Ovary (tissue), 3 donors: ENCODE data around the gene SLC44A1.

Experiments used
- POLR2A ChIP-seq: fragments of 450-650 bp; IDR thresholded peaks from one replicate; pipeline ENCODE4 v1.6.1; 2017; ENCODE audit warnings: antibody characterized with exemption, mild to moderate bottlenecking, moderate library complexity
- TF ChIP-seq, protein P1 (sequence below), 3 donors: fragments of 450-650 bp in 2 of 3; fragments of 200-600 bp in 1 of 3; IDR thresholded peaks; one replicate each; pipeline versions ENCODE4 v1.5.1 to v1.8.0; 2016 to 2022; ENCODE audit warnings: antibody characterized with exemption in 3 of 3, mild to moderate bottlenecking in 1 of 3
- donor health status: DM: no; HTN: no; CAD: no.

DNA sequence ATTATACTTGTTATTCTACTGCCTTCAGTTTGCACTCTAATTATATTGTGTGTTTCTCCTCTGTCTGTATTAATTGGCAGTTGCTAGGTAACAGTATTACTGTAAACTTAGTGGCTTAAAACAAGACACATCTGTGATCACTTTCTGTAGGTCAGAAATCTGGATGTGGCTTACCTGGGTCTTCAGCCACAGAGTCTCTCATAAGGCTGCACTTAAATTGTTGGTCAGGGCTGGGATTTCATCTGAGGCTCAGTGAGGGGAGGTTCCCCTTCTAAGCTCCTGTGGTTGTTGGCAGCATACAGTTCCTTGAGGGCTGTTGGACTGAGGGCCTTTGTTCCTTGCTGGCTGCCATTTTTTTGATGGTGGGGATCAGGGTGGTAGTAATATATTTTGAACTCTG is 68.8 kb downstream of the SLC44A1 start:
- TF ChIP-seq POLR2A = no peak
- TF ChIP-seq, protein P1, sequence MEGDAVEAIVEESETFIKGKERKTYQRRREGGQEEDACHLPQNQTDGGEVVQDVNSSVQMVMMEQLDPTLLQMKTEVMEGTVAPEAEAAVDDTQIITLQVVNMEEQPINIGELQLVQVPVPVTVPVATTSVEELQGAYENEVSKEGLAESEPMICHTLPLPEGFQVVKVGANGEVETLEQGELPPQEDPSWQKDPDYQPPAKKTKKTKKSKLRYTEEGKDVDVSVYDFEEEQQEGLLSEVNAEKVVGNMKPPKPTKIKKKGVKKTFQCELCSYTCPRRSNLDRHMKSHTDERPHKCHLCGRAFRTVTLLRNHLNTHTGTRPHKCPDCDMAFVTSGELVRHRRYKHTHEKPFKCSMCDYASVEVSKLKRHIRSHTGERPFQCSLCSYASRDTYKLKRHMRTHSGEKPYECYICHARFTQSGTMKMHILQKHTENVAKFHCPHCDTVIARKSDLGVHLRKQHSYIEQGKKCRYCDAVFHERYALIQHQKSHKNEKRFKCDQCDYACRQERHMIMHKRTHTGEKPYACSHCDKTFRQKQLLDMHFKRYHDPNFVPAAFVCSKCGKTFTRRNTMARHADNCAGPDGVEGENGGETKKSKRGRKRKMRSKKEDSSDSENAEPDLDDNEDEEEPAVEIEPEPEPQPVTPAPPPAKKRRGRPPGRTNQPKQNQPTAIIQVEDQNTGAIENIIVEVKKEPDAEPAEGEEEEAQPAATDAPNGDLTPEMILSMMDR (IDR thresholded peaks at IDR 0.05) = no peak
